ENCODE measurements around the gene PIP5KL1.

DNA sequence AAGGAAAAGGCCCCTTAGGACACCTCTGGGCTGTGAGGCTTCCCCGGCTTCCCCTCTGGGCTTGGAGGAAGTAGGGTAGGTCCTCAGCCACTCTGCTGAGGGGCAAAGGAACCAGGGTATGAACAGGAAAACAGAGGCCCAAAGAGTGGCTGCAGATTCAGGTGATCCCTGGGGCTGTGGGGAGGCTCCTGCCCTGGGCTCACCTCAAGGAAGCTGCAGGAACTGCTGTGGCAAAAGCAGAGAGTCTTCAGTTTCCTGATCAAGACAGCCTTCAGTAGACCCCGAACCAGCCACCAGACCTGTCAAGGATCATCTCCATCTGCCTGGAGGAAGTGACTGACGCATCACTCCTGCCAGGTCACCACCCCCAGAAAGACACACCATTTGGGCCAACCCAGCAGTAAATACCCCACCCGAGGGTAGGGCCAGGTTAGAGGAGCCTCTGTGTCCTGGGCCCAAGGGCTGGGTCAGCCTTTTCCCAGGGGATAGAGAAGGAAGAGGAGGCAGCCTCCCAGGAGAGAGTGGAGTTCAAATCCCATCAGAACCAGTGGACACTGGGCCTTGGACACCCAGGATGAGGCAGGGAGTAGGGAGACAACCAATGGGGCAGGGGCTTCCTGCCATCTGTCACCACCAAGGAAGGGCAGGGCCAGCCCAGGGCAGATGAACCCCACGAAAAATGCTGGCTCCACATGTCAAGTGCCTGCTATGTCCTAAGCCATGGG is 25.4 kb downstream of the PIP5KL1 start:
- TF ChIP-seq, protein P1, sequence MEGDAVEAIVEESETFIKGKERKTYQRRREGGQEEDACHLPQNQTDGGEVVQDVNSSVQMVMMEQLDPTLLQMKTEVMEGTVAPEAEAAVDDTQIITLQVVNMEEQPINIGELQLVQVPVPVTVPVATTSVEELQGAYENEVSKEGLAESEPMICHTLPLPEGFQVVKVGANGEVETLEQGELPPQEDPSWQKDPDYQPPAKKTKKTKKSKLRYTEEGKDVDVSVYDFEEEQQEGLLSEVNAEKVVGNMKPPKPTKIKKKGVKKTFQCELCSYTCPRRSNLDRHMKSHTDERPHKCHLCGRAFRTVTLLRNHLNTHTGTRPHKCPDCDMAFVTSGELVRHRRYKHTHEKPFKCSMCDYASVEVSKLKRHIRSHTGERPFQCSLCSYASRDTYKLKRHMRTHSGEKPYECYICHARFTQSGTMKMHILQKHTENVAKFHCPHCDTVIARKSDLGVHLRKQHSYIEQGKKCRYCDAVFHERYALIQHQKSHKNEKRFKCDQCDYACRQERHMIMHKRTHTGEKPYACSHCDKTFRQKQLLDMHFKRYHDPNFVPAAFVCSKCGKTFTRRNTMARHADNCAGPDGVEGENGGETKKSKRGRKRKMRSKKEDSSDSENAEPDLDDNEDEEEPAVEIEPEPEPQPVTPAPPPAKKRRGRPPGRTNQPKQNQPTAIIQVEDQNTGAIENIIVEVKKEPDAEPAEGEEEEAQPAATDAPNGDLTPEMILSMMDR (IDR thresholded peaks at IDR 0.05; ENCODE audit: low read depth, low read length), result no peak
- no peak for TF ChIP-seq EZH2phosphoT487 (IDR thresholded peaks at IDR 0.05; ENCODE audit: low read depth)

All from OCI-LY3 (cell line).